AG04450 (cell line): Measurements from ENCODE around the gene KRT75. TPM values are rescaled to one million over a fixed set of nuclear protein-coding genes. Genes with fewer than 3 reads are reported as not detected.
A peak's percentile ranks its signal among the peaks of the same experiment; 100 is the strongest.

Source experiments
- CTCF ChIA-PET: fragments of 300-600, 350-600 bp; formaldehyde crosslinking; extraction: SDS; loops from one replicate; lab custom pipeline; 2022; ENCODE audit warnings: antibody characterized with exemption, inconsistent platforms; lab: Charles Lee
- POLR2A ChIA-PET: fragments of 350-600 bp; formaldehyde crosslinking; extraction: SDS; loops from one replicate; lab custom pipeline; 2021; ENCODE audit warnings: antibody characterized with exemption, inconsistent platforms; lab: Yijun Ruan, JAX
- DNase-seq: peaks from one replicate; pipeline ENCODE4 v3.0.0-alpha.2; 2011; ENCODE audit warnings: low read depth, low spot score
- H3K27ac ChIP-seq: one replicate; pipeline ENCODE4 v1.5.1; 2012; ENCODE audit warnings: low read depth, low read length, control low read depth
- H3K27me3 ChIP-seq: one replicate; pipeline ENCODE4 v1.6.0; 2012; ENCODE audit warnings: low read length; ENCODE audit not compliant: control insufficient read depth, insufficient read depth
- H3K4me3 ChIP-seq: 2 replicates; pipeline ENCODE4 v1.5.1; 2011; ENCODE audit warnings: mild to moderate bottlenecking, low read depth, low read length, control low read depth
- H3K9me3 ChIP-seq: 2 replicates; pipeline ENCODE4 v1.5.1; 2012; ENCODE audit warnings: low read length; ENCODE audit not compliant: control insufficient read depth, insufficient read depth
- CTCF ChIP-seq: IDR thresholded peaks from 2 replicates; pipeline ENCODE4 v1.5.1; 2011; ENCODE audit warnings: low read depth, low read length, control low read depth, inconsistent platforms
- polyA plus RNA-seq: library from polyadenylated mRNA; depleted of rRNA; stranded (reverse); fragments of >200 nt; gene quantifications from 2 replicates; pipeline ENCODE4 v1.2.3, GENCODE V29; 2011

The KRT75 gene
- polyA plus RNA-seq, 1 experiment = not detected

- POLR2A ChIA-PET = no interaction called here
- H3K27ac ChIP-seq = no peak overlapping the region
- TF ChIP-seq CTCF = no peak
- H3K27me3 ChIP-seq = peaks cover 5% of the 10 kb centered on the region
- no peak for DNase-seq
- CTCF ChIA-PET = no interaction called here
- no peaks in the 10 kb centered on the region for H3K9me3 ChIP-seq
- H3K4me3 ChIP-seq = no peak overlapping the region
Measured at GRCh38 chr12:52445876-52446275, 11.7 kb upstream of the KRT75 start.

GRCh38 chr12:52444647-52445595, 10.8 kb upstream of the KRT75 start:
- ChIA-PET POLR2A (no interaction called here), CTCF (no interaction called here)
- Histone ChIP-seq H3K9me3 (no peaks in the 10 kb centered on the region), H3K27ac (no peak overlapping the region), H3K27me3 (peaks cover 5% of the 10 kb centered on the region), H3K4me3 (no peak overlapping the region)
- no peak for TF ChIP-seq CTCF
- no peak for DNase-seq

- POLR2A ChIA-PET = no interaction called here
- no peak overlapping the region for H3K4me3 ChIP-seq
- TF ChIP-seq CTCF = no peak
- DNase-seq = no peak
- CTCF ChIA-PET = no interaction called here
- H3K9me3 ChIP-seq = no peaks in the 10 kb centered on the region
- no peaks in the 10 kb centered on the region for H3K27me3 ChIP-seq
- H3K27ac ChIP-seq = no peak overlapping the region
Measured at GRCh38 chr12:52443966-52444365, 9.8 kb upstream of the KRT75 start.

GRCh38 chr12:52442600-52443061, 8.5 kb upstream of the KRT75 start:
- DNase-seq = peak; percentile 20
- Histone ChIP-seq H3K27me3 (no peaks in the 10 kb centered on the region), H3K9me3 (no peaks in the 10 kb centered on the region), H3K27ac (no peak overlapping the region), H3K4me3 (no peak overlapping the region)
- ChIA-PET POLR2A (no interaction called here), CTCF (no interaction called here)
- 0 out of 2 replicates have a peak, but pooled peaks have one; percentile 9 for TF ChIP-seq CTCF

GRCh38 chr12:52441320-52441911, 7.2 kb upstream of the KRT75 start:
- TF ChIP-seq CTCF = no peak
- ChIA-PET CTCF (no interaction called here), POLR2A (interaction anchor here (0.6 kb wide), 1 partner anchor 536 kb away, joined by 3 read pairs; no protein-coding TSS in a partner anchor)
- Histone ChIP-seq H3K4me3 (no peak overlapping the region), H3K27me3 (no peaks in the 10 kb centered on the region), H3K9me3 (no peaks in the 10 kb centered on the region), H3K27ac (no peak overlapping the region)
- DNase-seq = no peak
